ENCODE measurements around the gene NFIC.

DNA sequence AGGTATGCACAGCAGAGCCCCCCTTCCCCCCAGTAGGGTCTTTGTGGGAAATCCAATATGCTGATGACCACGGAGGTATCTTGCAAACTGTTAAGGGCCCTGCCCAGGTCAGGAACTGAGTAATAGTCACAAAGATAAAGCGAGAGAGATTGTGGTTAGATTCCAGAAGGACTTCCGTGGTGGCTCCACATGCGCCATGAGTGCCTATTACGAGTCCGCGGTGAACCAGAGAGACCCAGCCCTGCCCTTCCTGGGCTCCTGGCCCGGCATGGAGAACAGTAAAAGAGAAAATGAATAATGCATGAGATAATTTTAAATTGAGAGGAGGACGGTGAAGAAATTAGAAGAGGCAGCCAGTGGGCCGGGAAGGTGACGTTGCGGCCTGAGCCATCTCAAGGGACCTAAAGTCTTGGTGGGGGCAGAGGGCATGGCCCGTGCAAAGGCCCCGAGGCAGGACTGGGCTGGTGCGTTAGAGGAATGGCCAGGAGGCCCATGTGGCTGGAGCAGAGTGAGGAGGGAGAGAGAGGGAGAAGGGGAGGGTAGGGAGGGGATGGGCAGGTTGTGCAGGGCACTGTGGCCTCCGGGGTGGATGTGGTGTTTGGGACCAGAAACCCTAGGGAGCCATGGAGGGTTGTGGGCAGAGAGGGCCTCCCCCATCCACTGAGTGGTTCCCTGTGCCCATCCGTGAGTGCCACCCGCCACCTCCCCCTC is 46.6 kb upstream of the NFIC start:
- no peak for TF ChIP-seq POLR2AphosphoS5 (IDR thresholded peaks at IDR 0.05; ENCODE audit: low read depth, low read length)
- no peak for TF ChIP-seq POLR2A (IDR thresholded peaks at IDR 0.05; ENCODE audit: low read depth, low read length)
- TF ChIP-seq PAX5 (IDR thresholded peaks at IDR 0.05; ENCODE audit: insufficient read depth, low read length, severe bottlenecking), result no peak
- no peak for TF ChIP-seq SPI1 (IDR thresholded peaks at IDR 0.05; ENCODE audit: low read depth, low read length)
- no peak for TF ChIP-seq TAF1 (IDR thresholded peaks at IDR 0.05; ENCODE audit: low read depth, low read length)

Data from GM12891 (cell line).